Measurements from ENCODE around the gene FAM43B.

Gene FAM43B

DNA sequence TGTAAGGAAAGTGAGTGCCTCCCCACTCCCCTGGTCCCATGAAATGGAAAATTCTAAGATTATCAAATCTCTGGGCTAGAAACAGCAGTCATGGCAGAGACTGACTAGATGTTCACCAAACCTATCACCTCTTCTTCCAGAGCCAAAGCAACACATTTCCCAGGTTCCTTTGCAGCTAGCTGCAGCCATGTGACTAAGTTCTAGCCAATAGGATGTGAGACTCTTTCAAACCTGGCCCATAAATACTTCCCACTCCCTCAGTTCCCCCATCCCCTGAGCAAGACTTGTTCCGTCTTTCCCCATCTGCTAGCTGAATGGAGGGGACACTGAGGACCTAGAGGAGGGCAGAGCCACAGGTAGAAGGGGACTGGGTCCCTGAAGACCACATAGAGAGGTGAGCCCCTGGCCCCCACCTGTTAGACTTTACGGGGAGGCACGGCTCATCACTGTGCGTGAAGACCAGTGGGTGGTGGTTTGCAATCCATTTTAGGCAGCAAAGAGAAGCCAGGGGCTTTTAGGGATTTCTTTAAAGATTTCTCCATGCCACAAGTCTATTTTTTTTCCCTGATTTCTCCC is 17.2 kb downstream of the FAM43B start:
- TF ChIP-seq CTCF (IDR thresholded peaks at IDR 0.05; ENCODE audit: extremely low read depth, insufficient read depth, missing control alignments) = no peak
- no peak for DNase-seq (ENCODE audit: low spot score)
- in situ Hi-C loops (cut with MboI; ENCODE audit: low pct_unique_long_range_greater_than_20kb, low sequenced_read_pairs, unreplicated experiment) = no loop called here

DNA sequence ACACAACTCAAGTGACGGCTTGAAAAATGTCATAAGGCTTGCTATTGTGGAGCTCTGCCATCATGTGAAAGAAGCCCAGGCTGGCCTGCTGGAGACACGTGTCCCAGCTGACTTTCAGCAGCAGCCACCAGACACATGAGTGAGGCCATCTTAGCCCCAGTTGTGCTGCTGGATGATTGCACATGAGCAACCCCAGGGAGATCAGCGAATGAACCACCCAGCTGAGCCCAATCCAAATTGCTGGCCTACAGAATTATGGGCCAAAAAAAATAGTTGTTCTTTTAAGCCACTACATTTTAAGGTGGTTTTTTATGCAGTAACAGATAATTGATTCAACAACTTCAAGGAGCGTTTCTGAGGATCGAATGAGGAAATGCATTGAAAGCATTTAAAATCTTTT is 19.1 kb downstream of the FAM43B start:
- in situ Hi-C loops (cut with MboI; ENCODE audit: low pct_unique_long_range_greater_than_20kb, low sequenced_read_pairs, unreplicated experiment) = no loop called here
- no peak for TF ChIP-seq CTCF (IDR thresholded peaks at IDR 0.05; ENCODE audit: extremely low read depth, insufficient read depth, missing control alignments)
- DNase-seq (ENCODE audit: low spot score) = no peak

- DNase-seq (ENCODE audit: low spot score) = no peak
- in situ Hi-C loops (cut with MboI; ENCODE audit: low pct_unique_long_range_greater_than_20kb, low sequenced_read_pairs, unreplicated experiment) = no loop called here
- TF ChIP-seq CTCF (IDR thresholded peaks at IDR 0.05; ENCODE audit: extremely low read depth, insufficient read depth, missing control alignments) = no peak
These were observed 21.6 kb downstream of the FAM43B start for GRCh38 chr1:20573987-20574386.

- TF ChIP-seq CTCF (IDR thresholded peaks at IDR 0.05; ENCODE audit: extremely low read depth, insufficient read depth, missing control alignments) = peak; percentile 86
- DNase-seq (ENCODE audit: low spot score) = peak; percentile 86
- in situ Hi-C loops (cut with MboI; ENCODE audit: low pct_unique_long_range_greater_than_20kb, low sequenced_read_pairs, unreplicated experiment) = no loop called here
These were observed 22.5 kb downstream of the FAM43B start for GRCh38 chr1:20574686-20575540.

DNA sequence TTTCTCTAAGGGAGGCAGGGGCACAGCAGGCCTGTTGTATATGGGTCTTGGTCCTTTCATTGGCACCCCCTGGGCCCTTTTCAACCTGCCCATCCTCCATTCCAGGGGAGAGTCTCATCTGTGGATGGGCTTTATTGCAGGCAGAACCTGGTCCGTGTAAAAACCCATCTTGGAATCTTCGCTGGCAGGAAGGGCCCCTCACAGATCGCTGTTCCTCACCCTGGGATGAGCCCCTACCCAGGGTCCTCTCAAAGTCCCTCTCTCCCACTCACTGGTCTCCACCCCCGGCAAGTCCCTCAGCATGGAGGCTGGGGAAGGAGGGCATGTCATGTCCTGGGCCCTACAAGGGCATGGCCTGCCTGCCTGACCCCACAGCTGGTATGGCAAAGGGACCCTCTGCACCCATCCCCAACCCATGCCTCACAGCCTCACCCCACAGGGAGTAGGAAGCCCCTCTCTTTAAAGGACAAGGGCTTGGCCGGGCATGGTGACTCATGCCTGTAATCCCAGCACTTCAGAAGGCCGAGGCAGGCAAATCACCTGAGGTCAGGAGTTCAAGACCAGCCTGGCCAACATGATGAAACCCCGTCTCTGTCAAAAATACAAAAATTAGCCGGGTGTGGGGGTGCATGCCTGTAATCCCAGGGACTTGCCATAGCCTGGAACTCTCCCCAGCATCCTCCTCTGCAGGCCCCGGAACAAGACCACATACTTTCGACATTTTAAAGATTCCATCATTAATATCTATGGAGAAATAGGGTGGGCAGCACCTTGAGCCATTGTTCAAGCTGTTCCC is 23.4 kb downstream of the FAM43B start:
- in situ Hi-C loops (cut with MboI; ENCODE audit: low pct_unique_long_range_greater_than_20kb, low sequenced_read_pairs, unreplicated experiment) = no loop called here
- DNase-seq (ENCODE audit: low spot score) = no peak
- no peak for TF ChIP-seq CTCF (IDR thresholded peaks at IDR 0.05; ENCODE audit: extremely low read depth, insufficient read depth, missing control alignments)

GRCh38 chr1:20578062-20578461 is 25.7 kb downstream of the FAM43B start:
- in situ Hi-C loops (cut with MboI; ENCODE audit: low pct_unique_long_range_greater_than_20kb, low sequenced_read_pairs, unreplicated experiment) = no loop called here
- TF ChIP-seq CTCF (IDR thresholded peaks at IDR 0.05; ENCODE audit: extremely low read depth, insufficient read depth, missing control alignments) = no peak
- no peak for DNase-seq (ENCODE audit: low spot score)

Data from GM13977 (cell line).